HG02970 (cell line): ENCODE measurements around the gene CHAT.

Experiments
- ATAC-seq: cut with Tn5 transposase; IDR thresholded peaks from one replicate; pipeline ENCODE4 v1.9.1; 2021; ENCODE audit warnings: mild to moderate bottlenecking, moderate library complexity, moderate number of reproducible peaks; ENCODE audit not compliant: unreplicated experiment, low FRiP score

The CHAT gene

DNA sequence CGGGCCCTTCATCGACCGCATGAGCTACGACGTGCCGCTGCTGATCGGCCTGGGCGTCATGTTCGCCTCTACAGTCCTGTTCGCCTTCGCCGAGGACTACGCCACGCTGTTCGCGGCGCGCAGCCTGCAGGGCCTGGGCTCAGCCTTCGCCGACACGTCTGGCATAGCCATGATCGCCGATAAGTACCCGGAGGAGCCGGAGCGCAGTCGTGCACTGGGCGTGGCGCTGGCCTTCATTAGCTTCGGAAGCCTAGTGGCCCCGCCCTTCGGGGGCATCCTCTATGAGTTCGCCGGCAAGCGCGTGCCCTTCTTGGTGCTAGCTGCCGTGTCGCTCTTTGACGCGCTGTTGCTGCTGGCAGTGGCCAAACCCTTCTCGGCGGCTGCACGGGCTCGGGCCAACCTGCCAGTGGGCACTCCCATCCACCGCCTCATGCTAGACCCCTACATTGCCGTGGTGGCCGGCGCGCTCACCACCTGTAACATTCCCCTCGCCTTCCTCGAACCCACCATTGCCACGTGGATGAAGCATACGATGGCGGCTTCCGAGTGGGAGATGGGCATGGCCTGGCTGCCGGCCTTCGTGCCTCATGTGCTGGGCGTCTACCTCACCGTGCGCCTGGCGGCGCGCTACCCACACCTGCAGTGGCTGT, 2.5 kb upstream of the CHAT start:
- no peak for ATAC-seq

DNA sequence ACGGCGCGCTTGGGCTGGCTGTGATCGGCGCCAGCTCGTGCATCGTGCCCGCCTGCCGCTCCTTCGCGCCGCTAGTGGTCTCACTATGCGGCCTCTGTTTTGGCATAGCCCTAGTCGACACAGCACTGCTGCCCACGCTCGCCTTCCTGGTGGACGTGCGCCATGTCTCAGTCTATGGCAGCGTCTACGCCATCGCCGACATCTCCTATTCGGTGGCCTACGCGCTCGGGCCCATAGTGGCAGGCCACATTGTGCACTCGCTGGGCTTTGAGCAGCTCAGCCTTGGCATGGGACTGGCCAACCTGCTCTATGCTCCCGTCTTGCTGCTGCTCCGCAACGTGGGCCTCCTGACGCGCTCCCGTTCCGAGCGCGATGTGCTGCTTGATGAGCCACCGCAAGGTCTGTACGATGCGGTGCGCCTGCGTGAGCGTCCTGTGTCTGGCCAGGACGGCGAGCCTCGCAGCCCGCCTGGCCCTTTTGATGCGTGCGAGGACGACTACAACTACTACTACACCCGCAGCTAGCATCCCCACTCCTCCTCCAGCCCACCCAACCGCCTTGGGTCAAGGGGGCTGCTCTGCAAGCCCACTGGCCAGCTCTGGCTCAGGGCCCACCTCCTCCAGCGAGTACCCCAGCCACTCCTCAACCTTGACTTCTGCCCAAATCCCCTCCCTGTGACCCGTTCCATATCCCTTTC, 1.9 kb upstream of the CHAT start:
- ATAC-seq, result no peak

- ATAC-seq, result no peak
These were observed 1.2 kb upstream of the CHAT start for GRCh38 chr10:49612513-49613164.

- no peak for ATAC-seq
These were observed 514 bp upstream of the CHAT start for GRCh38 chr10:49613165-49613881.

GRCh38 chr10:49614242-49615198, 683 bp downstream of the CHAT start:
- ATAC-seq, result no peak

DNA sequence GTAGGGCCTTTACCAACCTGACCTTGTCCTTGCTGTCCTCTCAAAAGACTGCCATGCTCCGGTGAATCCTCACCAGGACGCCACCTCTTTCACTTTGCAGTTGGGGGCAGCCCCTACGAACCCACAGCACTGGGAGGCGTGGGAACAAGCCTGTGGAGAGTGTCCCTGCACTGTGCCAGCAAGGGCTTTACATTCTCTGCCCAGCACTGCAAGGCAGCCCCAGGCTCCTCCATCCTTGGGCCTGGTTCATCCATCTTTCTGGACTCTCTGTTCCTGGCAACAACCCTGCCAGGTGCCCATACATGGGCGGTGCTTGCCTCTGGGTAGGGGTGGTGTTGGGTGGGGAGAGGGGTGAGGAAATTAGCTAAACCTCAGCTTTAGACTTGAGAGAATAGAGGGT, 1.4 kb downstream of the CHAT start:
- ATAC-seq, result no peak

DNA sequence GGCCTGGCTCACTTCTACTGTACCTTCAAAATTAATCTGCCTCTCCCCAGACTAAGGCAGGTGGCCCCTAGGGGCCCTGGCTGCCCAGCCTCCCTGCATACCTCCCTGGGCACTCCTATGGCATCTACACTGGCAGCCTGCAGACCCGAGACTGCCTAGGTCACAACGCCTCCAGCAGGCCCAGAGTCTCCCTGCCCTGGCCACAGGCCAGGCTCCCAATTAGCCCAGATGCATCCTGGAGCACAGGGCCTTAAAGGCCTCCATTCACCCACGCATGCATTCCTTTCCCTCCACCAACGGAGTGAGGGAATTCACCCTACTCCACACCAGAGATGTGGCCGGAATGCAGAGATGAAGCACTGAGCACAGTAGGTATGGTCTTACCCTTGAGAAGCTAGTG, 1.9 kb downstream of the CHAT start:
- no peak for ATAC-seq

GRCh38 chr10:49616421-49617101, 2.7 kb downstream of the CHAT start:
- no peak for ATAC-seq

GRCh38 chr10:49617121-49618020, 3.5 kb downstream of the CHAT start:
- no peak for ATAC-seq

DNA sequence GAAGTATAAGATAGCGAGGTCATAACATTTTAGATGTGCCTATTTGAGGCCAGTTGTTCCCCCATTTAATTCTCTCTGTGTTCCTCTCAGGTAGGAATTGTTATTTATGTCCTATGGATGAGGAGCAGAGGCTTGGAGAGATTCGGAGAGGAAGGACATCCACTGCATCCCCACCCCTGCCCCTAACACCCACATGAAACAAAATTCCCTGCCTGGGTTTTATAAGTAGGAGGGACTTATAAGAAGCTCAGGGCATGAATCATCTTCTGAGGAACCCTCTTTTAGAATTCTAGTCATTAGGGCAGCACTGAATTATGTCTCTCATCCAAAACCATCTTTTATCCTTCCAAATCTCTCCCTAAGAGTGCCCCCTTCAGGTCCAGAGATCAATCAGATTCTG, 5.0 kb downstream of the CHAT start:
- ATAC-seq, result no peak

GRCh38 chr10:49619613-49620012, 5.8 kb downstream of the CHAT start:
- ATAC-seq, result no peak

- no peak for ATAC-seq
These were observed 6.5 kb downstream of the CHAT start for GRCh38 chr10:49620286-49620810.

GRCh38 chr10:49620841-49621378, 7.1 kb downstream of the CHAT start:
- ATAC-seq, result no peak

GRCh38 chr10:49621561-49621960, 7.7 kb downstream of the CHAT start:
- ATAC-seq, result no peak

GRCh38 chr10:49622426-49623425, 8.9 kb downstream of the CHAT start:
- no peak for ATAC-seq

GRCh38 chr10:49624629-49625028, 10.8 kb downstream of the CHAT start:
- no peak for ATAC-seq

DNA sequence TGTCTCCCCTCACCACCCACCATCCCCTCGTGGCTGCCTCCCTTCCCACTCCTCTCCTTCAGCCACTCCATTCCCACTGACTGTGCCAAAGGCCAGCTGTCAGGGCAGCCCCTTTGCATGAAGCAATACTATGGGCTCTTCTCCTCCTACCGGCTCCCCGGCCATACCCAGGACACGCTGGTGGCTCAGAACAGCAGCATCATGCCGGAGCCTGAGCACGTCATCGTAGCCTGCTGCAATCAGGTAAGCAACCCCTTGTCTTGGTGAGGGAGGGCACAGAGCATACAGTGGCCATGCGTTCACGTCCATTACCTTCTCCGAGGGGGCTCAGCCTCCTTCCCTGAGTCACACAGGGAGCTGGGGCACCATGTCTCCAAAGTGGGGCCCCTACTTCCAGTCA, 11.6 kb downstream of the CHAT start:
- no peak for ATAC-seq
